ENCODE measurements around the gene FGFRL1.

Gene FGFRL1

DNA sequence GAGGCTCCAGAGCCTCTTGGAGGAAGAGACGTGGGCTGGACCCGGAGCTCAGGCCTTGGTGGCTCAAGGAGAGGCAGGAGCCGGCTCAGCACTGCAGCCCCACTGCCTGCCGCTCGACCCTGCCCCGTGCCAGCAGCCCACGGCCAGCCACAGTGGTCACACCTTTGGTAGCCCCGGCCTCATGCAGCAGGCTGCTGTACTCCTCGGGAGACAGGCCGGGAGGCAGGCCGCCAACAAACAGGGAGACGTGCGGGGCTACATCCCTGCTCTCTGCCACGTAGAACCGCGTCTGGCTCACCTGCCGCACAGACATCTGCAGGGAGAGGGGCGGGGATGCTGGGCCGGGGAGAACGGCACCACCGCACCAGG lies 45.7 kb upstream of the FGFRL1 start:
- H3K4me3 ChIP-seq (replicated peaks; ENCODE audit: low read depth, low read length): no peak overlapping the region
- TF ChIP-seq, protein P1, sequence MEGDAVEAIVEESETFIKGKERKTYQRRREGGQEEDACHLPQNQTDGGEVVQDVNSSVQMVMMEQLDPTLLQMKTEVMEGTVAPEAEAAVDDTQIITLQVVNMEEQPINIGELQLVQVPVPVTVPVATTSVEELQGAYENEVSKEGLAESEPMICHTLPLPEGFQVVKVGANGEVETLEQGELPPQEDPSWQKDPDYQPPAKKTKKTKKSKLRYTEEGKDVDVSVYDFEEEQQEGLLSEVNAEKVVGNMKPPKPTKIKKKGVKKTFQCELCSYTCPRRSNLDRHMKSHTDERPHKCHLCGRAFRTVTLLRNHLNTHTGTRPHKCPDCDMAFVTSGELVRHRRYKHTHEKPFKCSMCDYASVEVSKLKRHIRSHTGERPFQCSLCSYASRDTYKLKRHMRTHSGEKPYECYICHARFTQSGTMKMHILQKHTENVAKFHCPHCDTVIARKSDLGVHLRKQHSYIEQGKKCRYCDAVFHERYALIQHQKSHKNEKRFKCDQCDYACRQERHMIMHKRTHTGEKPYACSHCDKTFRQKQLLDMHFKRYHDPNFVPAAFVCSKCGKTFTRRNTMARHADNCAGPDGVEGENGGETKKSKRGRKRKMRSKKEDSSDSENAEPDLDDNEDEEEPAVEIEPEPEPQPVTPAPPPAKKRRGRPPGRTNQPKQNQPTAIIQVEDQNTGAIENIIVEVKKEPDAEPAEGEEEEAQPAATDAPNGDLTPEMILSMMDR (IDR thresholded peaks at IDR 0.05; ENCODE audit: low read length, missing control alignments): no peak
- DNase-seq (ENCODE audit: low read depth): no peak

DNA sequence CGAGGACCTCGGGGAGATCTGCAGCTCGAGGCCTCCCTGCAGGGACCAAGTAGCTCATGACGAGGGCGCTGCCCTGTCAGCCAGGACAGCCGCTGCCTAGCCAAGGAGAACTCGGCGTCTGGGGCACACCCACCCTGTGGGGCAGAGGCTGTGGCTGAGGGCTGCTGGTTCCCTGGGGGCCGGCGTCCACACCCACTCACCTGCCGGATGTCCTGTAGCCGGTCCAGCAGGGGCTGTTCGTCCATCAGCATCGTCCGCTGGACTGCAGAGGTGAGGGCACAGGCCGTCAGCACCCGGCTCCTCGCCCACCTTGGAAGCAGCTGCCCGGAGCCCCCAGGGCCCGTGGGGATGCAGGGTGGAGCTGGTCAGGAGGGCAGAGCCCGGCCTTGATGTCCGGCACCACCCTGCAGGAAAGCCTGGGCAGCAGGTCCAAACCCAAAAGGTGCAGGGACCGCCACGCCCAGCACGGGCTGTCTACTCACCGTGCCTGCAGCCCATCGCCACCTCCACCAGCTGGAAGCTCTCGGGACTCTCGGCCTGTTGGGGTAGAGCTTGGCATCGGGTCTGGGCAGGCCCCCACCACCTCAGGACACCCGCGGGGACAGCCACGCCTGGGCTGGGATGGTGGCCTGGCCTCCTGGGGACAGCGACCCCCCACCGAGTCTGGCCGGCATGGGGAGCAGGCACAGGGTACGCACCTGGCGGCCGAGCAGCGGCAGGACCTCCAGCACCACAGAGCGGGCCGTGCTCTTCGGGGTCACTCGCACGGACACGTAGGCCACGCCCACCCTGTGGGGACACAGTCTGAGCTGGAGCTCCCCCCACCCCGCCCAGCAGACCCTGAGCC lies 44.9 kb upstream of the FGFRL1 start:
- TF ChIP-seq, protein P1 (IDR thresholded peaks at IDR 0.05; ENCODE audit: low read length, missing control alignments): no peak
- H3K4me3 ChIP-seq (replicated peaks; ENCODE audit: low read depth, low read length): no peak overlapping the region
- DNase-seq (ENCODE audit: low read depth): no peak

DNA sequence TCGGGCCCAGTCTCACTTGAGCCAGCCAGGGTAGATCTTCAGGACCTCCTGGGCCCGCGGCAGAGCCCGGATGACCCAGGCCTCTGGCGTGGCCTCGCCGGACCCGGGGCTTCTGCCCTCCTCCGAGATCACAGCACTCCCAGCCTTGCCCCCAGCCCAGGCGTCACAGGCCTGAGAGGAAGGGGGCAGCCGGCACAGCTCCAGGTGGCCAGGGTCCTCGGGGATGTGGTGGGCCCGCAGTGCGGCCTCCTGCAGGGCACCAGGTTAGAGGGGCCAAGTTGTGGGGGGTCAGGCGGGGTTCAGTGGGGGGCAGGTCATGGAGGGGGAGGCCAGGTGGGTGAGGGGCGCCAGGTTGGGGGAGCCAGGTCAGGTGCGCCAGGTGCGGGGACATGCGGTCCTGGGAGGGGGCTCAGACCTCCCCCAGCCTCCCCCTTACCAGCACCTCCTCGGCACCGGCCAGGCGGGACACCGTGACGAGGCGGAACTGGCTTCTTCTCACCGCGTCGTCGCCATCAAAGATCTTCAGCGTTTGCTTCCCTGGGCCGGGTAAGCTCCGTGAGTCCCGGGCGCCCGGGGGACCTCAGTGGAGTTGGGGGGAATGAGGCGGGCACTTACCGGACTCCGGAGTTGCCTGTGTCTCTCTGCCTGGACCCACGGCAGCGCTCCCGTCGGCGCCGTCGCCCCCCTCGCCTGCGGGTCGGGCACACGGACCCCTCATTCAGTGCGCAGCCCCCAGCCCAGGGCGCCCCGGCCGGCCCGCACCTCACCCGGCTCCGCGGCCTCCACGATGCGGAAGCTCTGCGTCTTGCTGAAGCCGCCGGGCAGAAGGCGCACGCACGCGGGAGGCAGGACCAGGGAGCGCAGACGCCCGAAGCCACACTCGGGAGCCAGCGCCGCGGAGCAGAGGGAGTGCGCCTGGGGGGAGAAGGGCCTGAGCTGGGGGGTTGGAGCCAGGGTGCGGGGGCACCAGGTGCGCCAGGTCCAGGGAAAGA lies 44.0 kb upstream of the FGFRL1 start:
- DNase-seq (ENCODE audit: low read depth): no peak
- TF ChIP-seq, protein P1 (IDR thresholded peaks at IDR 0.05; ENCODE audit: low read length, missing control alignments): no peak
- no peak overlapping the region for H3K4me3 ChIP-seq (replicated peaks; ENCODE audit: low read depth, low read length)

DNA sequence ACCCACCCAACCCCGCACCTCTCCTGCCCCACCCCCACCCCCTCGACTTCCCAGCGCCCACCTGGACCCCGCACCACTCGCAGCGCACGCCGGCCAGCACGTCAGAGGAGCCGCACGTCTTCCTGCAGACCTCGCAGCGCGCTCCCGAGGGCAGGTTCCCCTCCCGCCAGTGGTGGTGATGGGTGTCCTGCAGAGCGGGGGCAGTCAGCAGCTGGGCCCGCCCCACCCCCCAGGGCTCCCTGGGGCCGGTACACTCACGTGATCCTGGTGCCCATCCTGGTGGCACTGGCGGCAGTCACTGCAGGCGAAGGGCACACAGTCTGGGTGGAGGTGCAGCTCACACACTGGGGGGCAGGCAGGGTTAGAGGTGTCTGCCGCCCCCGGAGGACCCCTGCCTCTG lies 43.2 kb upstream of the FGFRL1 start:
- no peak overlapping the region for H3K4me3 ChIP-seq (replicated peaks; ENCODE audit: low read depth, low read length)
- no peak for DNase-seq (ENCODE audit: low read depth)
- TF ChIP-seq, protein P1 (IDR thresholded peaks at IDR 0.05; ENCODE audit: low read length, missing control alignments): no peak

DNA sequence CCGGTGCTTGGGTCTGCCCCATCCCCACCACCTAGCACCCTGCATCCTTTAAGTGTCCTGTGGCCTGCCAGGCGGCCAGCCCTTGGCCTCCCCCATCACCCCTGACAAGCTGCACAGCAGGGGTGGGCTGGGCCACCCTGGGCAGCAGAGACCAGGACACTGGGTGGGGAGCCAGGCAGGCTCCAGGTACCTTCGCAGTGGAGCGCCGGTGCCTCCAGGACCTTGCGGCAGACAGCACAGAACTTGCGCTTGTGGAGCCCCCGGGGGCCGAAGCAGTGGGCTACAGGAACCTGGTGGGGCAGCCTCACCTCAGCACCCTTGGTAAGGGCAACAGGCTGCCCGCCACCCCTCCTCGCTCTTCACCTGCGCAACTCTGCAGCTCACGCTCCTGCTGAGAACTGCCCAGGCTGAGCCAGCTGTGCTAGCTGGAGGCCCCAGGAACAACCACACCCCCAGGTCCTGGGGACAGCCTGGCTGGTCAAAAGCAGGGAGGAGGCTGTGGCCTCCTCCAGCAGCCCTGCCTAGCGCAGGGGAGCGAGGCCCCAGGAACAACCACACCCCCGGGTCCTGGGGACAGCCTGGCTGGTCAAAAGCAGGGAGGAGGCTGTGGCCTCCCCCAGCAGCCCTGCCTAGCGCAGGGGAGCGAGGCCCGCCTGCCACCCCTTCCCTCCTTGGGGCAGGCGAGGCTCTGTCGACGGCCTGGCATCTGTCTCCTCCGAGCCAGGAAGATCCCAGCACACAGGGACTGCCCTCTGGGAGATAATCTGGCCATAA lies 42.6 kb upstream of the FGFRL1 start:
- no peak for DNase-seq (ENCODE audit: low read depth)
- no peak overlapping the region for H3K4me3 ChIP-seq (replicated peaks; ENCODE audit: low read depth, low read length)
- TF ChIP-seq, protein P1 (IDR thresholded peaks at IDR 0.05; ENCODE audit: low read length, missing control alignments): no peak

DNA sequence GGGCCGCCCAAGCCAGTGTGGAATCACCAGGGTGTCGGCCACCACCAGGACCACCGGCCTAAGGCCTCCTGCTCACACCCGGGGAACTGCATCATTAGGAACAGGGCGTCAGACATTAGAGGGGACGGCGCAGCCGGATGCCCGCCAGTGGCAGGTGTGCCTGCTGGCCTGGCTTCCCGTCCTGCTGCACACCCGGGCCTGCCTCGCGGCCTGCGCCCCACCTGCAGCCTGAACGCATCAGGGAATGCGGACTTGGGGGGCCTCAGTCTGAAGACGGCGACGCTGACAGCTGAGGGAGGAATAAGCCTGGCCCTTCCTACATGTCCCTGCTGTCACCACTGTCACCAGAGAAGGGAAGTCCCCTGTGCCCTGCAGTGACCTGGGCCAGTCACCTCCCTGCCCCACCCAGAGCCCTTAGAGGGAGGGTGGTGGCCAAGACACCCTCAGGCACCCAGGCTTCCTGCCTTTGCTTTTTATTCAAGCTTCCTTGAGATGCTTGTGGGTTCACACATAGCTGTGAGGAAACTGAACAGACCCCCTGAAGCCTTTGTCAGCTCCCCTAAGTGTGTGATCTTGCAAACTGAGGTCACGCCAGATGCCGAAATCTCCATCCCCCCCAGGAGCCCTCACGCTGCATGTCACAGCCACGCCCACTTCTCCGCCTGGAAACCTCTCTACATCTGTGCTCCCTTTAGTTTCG lies 41.2 kb upstream of the FGFRL1 start:
- no peak for DNase-seq (ENCODE audit: low read depth)
- H3K4me3 ChIP-seq (replicated peaks; ENCODE audit: low read depth, low read length): no peak overlapping the region
- TF ChIP-seq, protein P1 (IDR thresholded peaks at IDR 0.05; ENCODE audit: low read length, missing control alignments): no peak

All from fibroblast of pulmonary artery (primary cell).